Testis (tissue), 2 donors: ENCODE results near the gene POLR2B.

ENCODE experiments used
- CTCF ChIP-seq, 3 experiments: fragments of 450-650 bp in 2 of 3; fragments of 200-600 bp in 1 of 3; sonication (generic) in 1 of 3; IDR thresholded peaks; one replicate each; pipeline ENCODE4 v1.5.1; 2016 to 2019; ENCODE audit warnings: antibody characterized with exemption in 3 of 3, mild to moderate bottlenecking in 2 of 3, moderate library complexity in 1 of 3
- POLR2A ChIP-seq: fragments of 450-650 bp; IDR thresholded peaks from one replicate; pipeline ENCODE4 v1.6.1; 2017; ENCODE audit warnings: antibody characterized with exemption, mild to moderate bottlenecking, moderate library complexity

- no peak for TF ChIP-seq CTCF (IDR thresholded peaks at IDR 0.05)
- no peak for TF ChIP-seq POLR2A
Measured at GRCh38 chr4:57073559-57073958, 94.9 kb downstream of the POLR2B start.
